Measurements from ENCODE around the gene DNAJC1. TPM values are rescaled to one million over a fixed set of nuclear protein-coding genes. Genes with fewer than 3 reads are reported as not detected.
A peak's percentile ranks its signal among the peaks of the same experiment; 100 is the strongest.

The DNAJC1 gene
- total RNA-seq, 1 experiment from 2014 or later: 13.2 TPM

DNA sequence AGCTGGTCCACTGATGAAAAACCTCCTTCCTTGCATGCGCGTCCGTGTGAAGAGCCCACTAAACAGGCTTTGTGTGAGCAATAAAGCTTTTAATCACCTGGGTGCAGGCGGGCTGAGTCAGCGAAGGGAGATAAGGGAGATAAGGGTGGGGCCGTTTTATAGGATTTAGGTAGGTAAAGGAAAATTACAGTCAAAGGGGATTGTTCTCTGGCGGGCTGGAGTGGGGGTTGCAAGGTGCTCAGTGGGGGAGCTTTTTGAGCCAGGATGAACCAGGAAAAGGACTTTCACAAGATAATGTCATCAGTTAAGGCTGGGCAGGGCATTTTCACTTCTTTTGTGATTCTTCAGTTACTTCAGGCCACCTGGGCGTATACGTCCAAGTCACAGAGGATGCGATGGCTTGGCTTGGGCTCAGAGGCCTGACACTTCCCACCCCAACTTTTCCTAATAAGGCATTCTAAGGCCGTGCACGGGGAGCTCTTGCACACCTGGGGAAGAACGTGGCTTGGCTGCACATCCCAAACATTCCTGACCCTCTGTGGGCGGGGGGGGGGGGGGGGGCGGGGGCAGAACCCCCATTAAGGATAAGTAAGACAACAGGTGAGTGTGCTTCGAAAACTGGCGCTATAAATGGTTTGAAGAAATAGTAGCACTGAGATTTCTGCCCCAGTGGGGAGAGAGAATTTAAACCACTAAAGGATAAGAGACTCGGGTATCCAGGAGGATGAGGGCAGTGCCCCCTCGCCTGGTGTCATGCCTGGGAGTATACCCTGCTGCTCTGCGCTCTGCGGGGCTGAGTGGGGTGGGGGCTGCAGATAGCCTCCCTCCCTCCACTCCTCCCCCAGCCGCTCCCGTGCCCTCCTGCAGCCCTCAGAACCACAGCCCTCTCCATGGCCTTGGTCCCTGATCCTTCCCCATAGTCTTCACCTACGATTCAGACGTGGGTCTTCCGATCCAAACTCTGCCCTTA is 251.9 kb downstream of the DNAJC1 start (continued):
- TF ChIP-seq, protein P1, sequence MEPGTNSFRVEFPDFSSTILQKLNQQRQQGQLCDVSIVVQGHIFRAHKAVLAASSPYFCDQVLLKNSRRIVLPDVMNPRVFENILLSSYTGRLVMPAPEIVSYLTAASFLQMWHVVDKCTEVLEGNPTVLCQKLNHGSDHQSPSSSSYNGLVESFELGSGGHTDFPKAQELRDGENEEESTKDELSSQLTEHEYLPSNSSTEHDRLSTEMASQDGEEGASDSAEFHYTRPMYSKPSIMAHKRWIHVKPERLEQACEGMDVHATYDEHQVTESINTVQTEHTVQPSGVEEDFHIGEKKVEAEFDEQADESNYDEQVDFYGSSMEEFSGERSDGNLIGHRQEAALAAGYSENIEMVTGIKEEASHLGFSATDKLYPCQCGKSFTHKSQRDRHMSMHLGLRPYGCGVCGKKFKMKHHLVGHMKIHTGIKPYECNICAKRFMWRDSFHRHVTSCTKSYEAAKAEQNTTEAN (CRISPR knock-in tag; IDR thresholded peaks at IDR 0.05): peak; percentile 90; the same call in 1 of the 2 replicates
- no peak for TF ChIP-seq USF1 (CRISPR knock-in tag; IDR thresholded peaks at IDR 0.05)
- TF ChIP-seq, protein P2, sequence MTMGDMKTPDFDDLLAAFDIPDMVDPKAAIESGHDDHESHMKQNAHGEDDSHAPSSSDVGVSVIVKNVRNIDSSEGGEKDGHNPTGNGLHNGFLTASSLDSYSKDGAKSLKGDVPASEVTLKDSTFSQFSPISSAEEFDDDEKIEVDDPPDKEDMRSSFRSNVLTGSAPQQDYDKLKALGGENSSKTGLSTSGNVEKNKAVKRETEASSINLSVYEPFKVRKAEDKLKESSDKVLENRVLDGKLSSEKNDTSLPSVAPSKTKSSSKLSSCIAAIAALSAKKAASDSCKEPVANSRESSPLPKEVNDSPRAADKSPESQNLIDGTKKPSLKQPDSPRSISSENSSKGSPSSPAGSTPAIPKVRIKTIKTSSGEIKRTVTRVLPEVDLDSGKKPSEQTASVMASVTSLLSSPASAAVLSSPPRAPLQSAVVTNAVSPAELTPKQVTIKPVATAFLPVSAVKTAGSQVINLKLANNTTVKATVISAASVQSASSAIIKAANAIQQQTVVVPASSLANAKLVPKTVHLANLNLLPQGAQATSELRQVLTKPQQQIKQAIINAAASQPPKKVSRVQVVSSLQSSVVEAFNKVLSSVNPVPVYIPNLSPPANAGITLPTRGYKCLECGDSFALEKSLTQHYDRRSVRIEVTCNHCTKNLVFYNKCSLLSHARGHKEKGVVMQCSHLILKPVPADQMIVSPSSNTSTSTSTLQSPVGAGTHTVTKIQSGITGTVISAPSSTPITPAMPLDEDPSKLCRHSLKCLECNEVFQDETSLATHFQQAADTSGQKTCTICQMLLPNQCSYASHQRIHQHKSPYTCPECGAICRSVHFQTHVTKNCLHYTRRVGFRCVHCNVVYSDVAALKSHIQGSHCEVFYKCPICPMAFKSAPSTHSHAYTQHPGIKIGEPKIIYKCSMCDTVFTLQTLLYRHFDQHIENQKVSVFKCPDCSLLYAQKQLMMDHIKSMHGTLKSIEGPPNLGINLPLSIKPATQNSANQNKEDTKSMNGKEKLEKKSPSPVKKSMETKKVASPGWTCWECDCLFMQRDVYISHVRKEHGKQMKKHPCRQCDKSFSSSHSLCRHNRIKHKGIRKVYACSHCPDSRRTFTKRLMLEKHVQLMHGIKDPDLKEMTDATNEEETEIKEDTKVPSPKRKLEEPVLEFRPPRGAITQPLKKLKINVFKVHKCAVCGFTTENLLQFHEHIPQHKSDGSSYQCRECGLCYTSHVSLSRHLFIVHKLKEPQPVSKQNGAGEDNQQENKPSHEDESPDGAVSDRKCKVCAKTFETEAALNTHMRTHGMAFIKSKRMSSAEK (CRISPR knock-in tag; IDR thresholded peaks at IDR 0.05; ENCODE audit: borderline replicate concordance): no peak
- TF ChIP-seq USF2 (CRISPR knock-in tag; IDR thresholded peaks at IDR 0.05): no peak
- TF ChIP-seq KAT7 (CRISPR knock-in tag; IDR thresholded peaks at IDR 0.05; ENCODE audit: borderline replicate concordance): no peak

- H3K27me3 Mint-ChIP-seq (ENCODE audit: low read depth): no peaks in the 10 kb centered on the region
- TF ChIP-seq MXD4 (CRISPR knock-in tag; IDR thresholded peaks at IDR 0.05; ENCODE audit: borderline replicate concordance): no peak
- TF ChIP-seq MAX (CRISPR knock-in tag; IDR thresholded peaks at IDR 0.05): peak; percentile 61; the same call in 1 of the 2 replicates
- TF ChIP-seq, protein P3, sequence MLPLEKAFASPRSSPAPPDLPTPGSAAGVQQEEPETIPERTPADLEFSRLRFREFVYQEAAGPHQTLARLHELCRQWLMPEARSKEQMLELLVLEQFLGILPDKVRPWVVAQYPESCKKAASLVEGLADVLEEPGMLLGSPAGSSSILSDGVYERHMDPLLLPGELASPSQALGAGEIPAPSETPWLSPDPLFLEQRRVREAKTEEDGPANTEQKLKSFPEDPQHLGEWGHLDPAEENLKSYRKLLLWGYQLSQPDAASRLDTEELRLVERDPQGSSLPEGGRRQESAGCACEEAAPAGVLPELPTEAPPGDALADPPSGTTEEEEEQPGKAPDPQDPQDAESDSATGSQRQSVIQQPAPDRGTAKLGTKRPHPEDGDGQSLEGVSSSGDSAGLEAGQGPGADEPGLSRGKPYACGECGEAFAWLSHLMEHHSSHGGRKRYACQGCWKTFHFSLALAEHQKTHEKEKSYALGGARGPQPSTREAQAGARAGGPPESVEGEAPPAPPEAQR (CRISPR knock-in tag; IDR thresholded peaks at IDR 0.05): 0 out of 2 replicates have a peak, but pooled peaks have one; percentile 10
- TF ChIP-seq NFATC4 (CRISPR knock-in tag; IDR thresholded peaks at IDR 0.05): no peak
- TF ChIP-seq NR3C1 (CRISPR knock-in tag; conservative IDR thresholded peaks at IDR 0.05; ENCODE audit: low read depth): 0 out of 2 replicates have a peak, but pooled peaks have one; percentile 16
- TF ChIP-seq E2F1 (CRISPR knock-in tag; IDR thresholded peaks at IDR 0.05): no peak
- ChIA-PET POLR2A (no interaction called here), CTCF (interaction anchor here (0.6 to 1.8 kb wide), 2 partner anchors 18 to 56 kb away, joined by 3 to 5 read pairs; no protein-coding TSS in a partner anchor)
- peaks cover 14% of the 10 kb centered on the region for H3K36me3 Mint-ChIP-seq
- no peaks in the 10 kb centered on the region for H3K9me3 Mint-ChIP-seq
- peaks cover 76% of the 10 kb centered on the region for H3K4me1 Mint-ChIP-seq
- H3K27ac Mint-ChIP-seq: peak overlapping the region; percentile 96
- ATAC-seq: peak; percentile 14
- peak; percentile 41 for DNase-seq (ENCODE audit: low spot score)
- H3K4me3 Mint-ChIP-seq: 0 out of 2 replicates have a peak overlapping the region, but pooled peaks have one; percentile 10
These were observed 253.1 kb downstream of the DNAJC1 start for GRCh38 chr10:21750424-21750823.

Data from WTC11 (cell line).